Gastrocnemius medialis (tissue), 4 donors: ENCODE measurements around the gene PDGFC. TPM values are rescaled to one million over a fixed set of nuclear protein-coding genes. Genes with fewer than 3 reads are reported as not detected.

Experiments
- ATAC-seq, 2 donors: fragments of 150-250 bp; one replicate each; pipeline ENCODE4 v1.9.1; 2016
- DNase-seq, 2 donors: peaks; one replicate each; pipeline ENCODE4 v3.0.0-alpha.2; 2019
- H3K27ac ChIP-seq, 4 donors: fragments of 200-600 bp; sonication (generic); 1 replicate in 1 of 4; 2 replicates in 3 of 4; pipeline ENCODE4 v1.5.1; 2016 to 2018; ENCODE audit warnings: mild to moderate bottlenecking in 2 of 4, moderate library complexity in 1 of 4
- H3K27me3 ChIP-seq, 3 donors: fragments of 200-600 bp; sonication (generic) in 2 of 3; 1 replicate in 1 of 3; 2 replicates in 2 of 3; pipeline versions ENCODE4 v1.5.1 to v1.6.0; 2016 to 2019; ENCODE audit warnings: mild to moderate bottlenecking in 1 of 3, moderate library complexity in 1 of 3
- H3K36me3 ChIP-seq, 2 donors: fragments of 200-600 bp; sonication (generic) in 1 of 2; one replicate each; pipeline ENCODE4 v1.5.1; 2017 to 2018
- H3K4me1 ChIP-seq, 2 donors: fragments of 200-600 bp; sonication (generic) in 1 of 2; one replicate each; pipeline ENCODE4 v1.5.1; 2016 to 2017; ENCODE audit warnings: mild to moderate bottlenecking in 2 of 2
- H3K4me3 ChIP-seq, 4 donors: fragments of 200-600 bp; sonication (generic) in 3 of 4; 1 replicate in 1 of 4; 2 replicates in 3 of 4; pipeline ENCODE4 v1.5.1; 2016 to 2019; ENCODE audit warnings: mild to moderate bottlenecking in 2 of 4
- H3K9me3 ChIP-seq, 3 donors: fragments of 200-600 bp; sonication (generic) in 2 of 3; 1 replicate in 1 of 3; 2 replicates in 2 of 3; pipeline ENCODE4 v1.5.1; 2016 to 2019
- CTCF ChIP-seq, 5 experiments: fragments of 450-650 bp in 3 of 5; fragments of 200-600 bp in 2 of 5; sonication (generic) in 2 of 5; IDR thresholded peaks in 4 of 5; conservative IDR thresholded peaks in 1 of 5; 1 replicate in 4 of 5; 2 replicates in 1 of 5; pipeline ENCODE4 v1.5.1; 2016 to 2019; ENCODE audit warnings: antibody characterized with exemption in 5 of 5, mild to moderate bottlenecking in 3 of 5, moderate library complexity in 3 of 5
- POLR2A ChIP-seq, 2 donors: fragments of 450-650 bp; IDR thresholded peaks; one replicate each; pipeline ENCODE4 v1.6.1; 2017; ENCODE audit warnings: antibody characterized with exemption in 2 of 2, mild to moderate bottlenecking in 2 of 2, moderate library complexity in 2 of 2
- in situ Hi-C, 4 donors: fragments of 200-750 bp; cut with MboI; loops; one replicate each; pipeline versions ENCODE4 v1.15.0 to v1.8.0; 2017; ENCODE audit warnings: low sequenced_read_pairs in 4 of 4
- intact Hi-C: fragments of 100-400 bp; cut with DNase I; formaldehyde crosslinking; loops from one replicate; pipeline ENCODE4 v1.15.1; 2023; ENCODE audit warnings: low total_unique reads
- total RNA-seq, 4 donors: library from RNA; depleted of rRNA; stranded (reverse); fragments of >200 nt; gene quantifications; one replicate each; pipeline versions ENCODE4 v1.1.0 to v1.2.3, GENCODE V29; 2016

Gene PDGFC
- total RNA-seq, 4 donors from 2014 or later, result 4.4 to 10.7 (median 6.3) TPM

- in situ Hi-C loops, result loop anchor here in 1 of 4 donors (25.0 kb wide), 1 partner anchor 167 kb away; no protein-coding TSS in a partner anchor
- no peak overlapping the region for H3K27ac ChIP-seq
These were observed 17.0 kb downstream of the PDGFC start for GRCh38 chr4:156954587-156954986.

GRCh38 chr4:156953951-156954350, 17.6 kb downstream of the PDGFC start:
- DNase-seq, result no peak
- TF ChIP-seq POLR2A (IDR thresholded peaks at IDR 0.05) (no peak), CTCF (IDR thresholded peaks at IDR 0.05 in 4 of 5, conservative IDR thresholded peaks at IDR 0.05 in 1 of 5) (no peak)
- Histone ChIP-seq H3K27me3 (no peaks in the 10 kb centered on the region), H3K36me3 (no peaks in the 10 kb centered on the region), H3K9me3 (no peaks in the 10 kb centered on the region), H3K4me1 (peaks cover 25 to 26% of the 10 kb centered on the region in 2 donors), H3K27ac (no peak overlapping the region), H3K4me3 (no peak overlapping the region)
- intact Hi-C loops (no loop called here), in situ Hi-C loops (loop anchor here in 1 of 4 donors (25.0 kb wide), 1 partner anchor 167 kb away; no protein-coding TSS in a partner anchor)
- ATAC-seq, result no peak

More at GRCh38 chr4:156954587-156954986, 17.0 kb downstream of the PDGFC start:
- DNase-seq (peak in 1 of 2 donors; percentile 14), ATAC-seq (peak in 1 of 2 donors; percentile 34)
- intact Hi-C loops, result no loop called here
- Histone ChIP-seq H3K36me3 (no peaks in the 10 kb centered on the region), H3K9me3 (no peaks in the 10 kb centered on the region), H3K27me3 (no peaks in the 10 kb centered on the region), H3K4me3 (no peak overlapping the region), H3K4me1 (peaks cover 18 to 19% of the 10 kb centered on the region in 2 donors)
- TF ChIP-seq POLR2A (IDR thresholded peaks at IDR 0.05), result no peak
- TF ChIP-seq CTCF (IDR thresholded peaks at IDR 0.05 in 4 of 5, conservative IDR thresholded peaks at IDR 0.05 in 1 of 5), result no peak

GRCh38 chr4:156953001-156953400, 18.6 kb downstream of the PDGFC start:
- no peak for ATAC-seq
- Histone ChIP-seq H3K4me1 (peaks cover 33 to 34% of the 10 kb centered on the region in 2 donors), H3K27ac (no peak overlapping the region), H3K4me3 (no peak overlapping the region), H3K27me3 (no peaks in the 10 kb centered on the region), H3K36me3 (no peaks in the 10 kb centered on the region), H3K9me3 (no peaks in the 10 kb centered on the region)
- TF ChIP-seq POLR2A (IDR thresholded peaks at IDR 0.05) (no peak), CTCF (IDR thresholded peaks at IDR 0.05 in 4 of 5, conservative IDR thresholded peaks at IDR 0.05 in 1 of 5) (no peak)
- in situ Hi-C loops (loop anchor here in 1 of 4 donors (25.0 kb wide), 1 partner anchor 166 kb away; no protein-coding TSS in a partner anchor), intact Hi-C loops (no loop called here)
- DNase-seq, result no peak

- DNase-seq, result no peak
- Histone ChIP-seq H3K4me1 (peaks cover 30 to 39% of the 10 kb centered on the region in 2 donors), H3K27me3 (no peaks in the 10 kb centered on the region), H3K9me3 (no peaks in the 10 kb centered on the region), H3K27ac (no peak overlapping the region), H3K36me3 (no peaks in the 10 kb centered on the region), H3K4me3 (no peak overlapping the region)
- intact Hi-C loops, result no loop called here
- TF ChIP-seq POLR2A (IDR thresholded peaks at IDR 0.05), result no peak
- no peak for TF ChIP-seq CTCF (IDR thresholded peaks at IDR 0.05 in 4 of 5, conservative IDR thresholded peaks at IDR 0.05 in 1 of 5)
- in situ Hi-C loops, result loop anchor here in 1 of 4 donors (25.0 kb wide), 1 partner anchor 165 kb away; no protein-coding TSS in a partner anchor
- ATAC-seq, result no peak
These were observed 19.4 kb downstream of the PDGFC start for GRCh38 chr4:156952078-156952759.
